Measurements from ENCODE around the gene PEPD.
A peak's percentile ranks its signal among the peaks of the same experiment; 100 is the strongest.

The PEPD gene

DNA sequence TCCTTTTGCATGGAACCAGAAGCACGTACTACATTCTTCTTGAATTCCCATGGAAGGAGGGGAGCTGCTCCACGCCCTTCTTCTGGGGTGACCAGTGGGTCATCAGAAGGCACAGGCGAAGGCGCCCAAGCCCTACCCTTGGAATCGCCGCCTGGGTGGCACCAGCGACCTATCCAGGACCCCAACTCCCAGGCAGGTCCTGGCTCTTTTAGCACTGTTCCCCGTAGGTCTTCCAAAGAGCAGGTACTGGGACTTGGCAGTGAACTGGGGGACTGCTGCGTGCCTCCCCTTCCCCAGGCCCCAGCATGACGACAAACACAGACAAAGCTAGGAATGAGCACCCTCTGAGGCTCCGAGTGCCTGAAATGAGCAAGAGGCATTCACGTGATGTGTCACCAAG is 103.1 kb downstream of the PEPD start:
- no peak for DNase-seq

DNA sequence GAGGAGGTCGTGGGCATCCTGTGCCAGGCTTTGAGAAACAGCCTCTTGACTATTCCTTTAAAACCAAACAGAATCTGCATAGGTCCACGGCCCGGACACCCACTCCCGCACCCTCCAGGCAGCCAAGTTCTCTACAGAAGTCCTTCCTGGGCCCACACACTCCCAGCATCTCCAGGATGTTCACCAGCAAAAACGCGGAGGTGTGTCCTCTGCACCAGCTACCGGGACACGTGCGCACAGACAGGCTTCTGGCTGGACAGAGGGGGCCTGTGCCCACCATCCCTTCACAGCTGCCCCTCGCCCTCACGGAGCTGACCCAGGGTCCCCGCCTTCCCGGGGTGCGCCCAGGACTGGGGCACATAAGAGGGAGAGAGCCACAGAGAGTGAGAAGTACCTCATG is 103.8 kb downstream of the PEPD start:
- no peak for DNase-seq

DNA sequence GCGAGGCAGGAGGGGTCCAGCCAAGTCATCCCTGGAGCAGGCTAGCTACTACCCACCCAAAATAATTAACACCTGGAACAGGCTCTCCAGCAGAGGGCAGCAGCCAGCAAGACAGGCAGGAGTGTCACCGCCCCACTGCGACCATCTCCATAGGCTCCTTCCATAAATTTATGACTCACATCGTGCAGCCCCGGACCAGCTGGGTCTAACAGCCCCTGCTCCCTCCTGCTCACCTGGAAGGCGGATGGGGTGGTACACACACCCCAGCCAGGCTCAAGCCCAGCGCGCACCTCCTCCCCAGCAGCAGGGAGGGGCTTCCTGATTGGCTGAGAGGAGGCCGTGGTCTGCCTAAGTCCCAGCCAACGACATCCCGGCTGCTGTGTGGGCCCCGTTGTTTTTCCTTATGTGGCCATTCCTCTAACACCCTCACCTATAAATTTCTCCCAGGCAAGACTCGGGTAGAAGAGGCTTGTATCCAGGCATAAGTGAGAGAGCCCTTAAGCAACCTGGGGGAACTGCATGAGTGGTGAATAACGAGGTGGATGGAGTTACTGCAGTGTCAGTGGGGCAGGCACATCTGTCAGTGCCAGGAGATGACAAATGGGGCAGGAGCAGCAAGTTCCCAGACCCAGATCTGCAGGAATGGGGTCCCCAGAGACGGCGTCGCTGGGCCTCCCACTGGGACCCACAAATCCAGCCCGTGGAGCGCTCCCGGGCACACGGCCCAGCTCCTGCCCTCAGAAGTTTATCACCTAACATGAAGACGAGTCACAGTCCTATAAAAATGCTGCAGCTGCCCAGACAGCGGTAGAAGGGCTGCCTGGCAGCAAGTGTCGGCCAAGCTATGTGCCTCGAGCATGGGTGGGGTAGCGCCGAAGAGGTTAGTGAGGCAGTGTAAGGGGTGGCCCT is 105.0 kb downstream of the PEPD start:
- DNase-seq = peak; percentile 30

DNA sequence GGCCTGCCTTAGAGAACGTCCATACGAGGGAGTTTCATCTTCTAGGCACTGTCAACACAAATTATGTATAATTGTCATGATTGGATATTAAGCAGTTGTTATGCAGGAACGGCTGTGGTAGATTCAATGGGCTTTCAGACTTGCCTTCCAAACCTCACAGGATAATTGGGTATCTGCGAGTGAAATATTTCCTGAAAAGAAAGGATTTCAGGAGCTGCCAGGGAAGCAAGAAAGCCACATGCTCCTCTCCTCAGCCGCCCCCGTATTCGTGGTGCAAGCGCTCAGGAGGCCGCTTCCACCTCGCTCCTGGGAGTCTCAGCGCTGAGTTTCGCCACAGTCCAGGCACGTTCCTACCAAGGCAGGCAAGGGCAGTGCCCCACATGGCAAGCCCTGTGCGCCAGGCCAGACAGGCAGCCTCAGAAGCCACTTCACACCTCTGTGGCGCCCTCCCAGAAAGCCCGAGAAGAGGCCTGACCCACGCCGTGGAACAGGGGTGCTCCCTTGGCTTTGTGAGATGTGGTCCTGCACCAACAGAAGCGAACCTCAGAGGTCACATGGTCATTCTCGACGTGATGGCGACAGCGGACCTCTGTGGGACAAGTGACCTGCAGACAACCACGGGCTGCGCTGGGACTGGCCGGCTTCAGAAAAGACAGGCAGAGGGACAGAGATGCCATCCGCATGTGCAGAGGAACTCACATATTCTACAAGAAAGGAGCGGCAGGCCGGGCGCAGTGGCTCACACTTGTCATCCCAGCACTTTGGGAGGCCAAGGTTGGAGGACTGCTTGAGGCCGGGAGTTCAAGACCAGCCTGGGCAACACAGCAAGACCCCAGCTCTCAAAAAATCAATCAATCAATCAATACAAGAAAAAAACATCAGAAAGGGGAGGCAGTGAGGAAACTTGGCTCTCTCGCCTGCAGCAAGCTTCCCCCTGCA is 106.7 kb downstream of the PEPD start:
- no peak for DNase-seq

GRCh38 chr19:33413868-33414666 is 107.5 kb downstream of the PEPD start:
- DNase-seq = no peak

- DNase-seq = no peak
Observed at GRCh38 chr19:33413426-33413725, 108.2 kb downstream of the PEPD start.

DNA sequence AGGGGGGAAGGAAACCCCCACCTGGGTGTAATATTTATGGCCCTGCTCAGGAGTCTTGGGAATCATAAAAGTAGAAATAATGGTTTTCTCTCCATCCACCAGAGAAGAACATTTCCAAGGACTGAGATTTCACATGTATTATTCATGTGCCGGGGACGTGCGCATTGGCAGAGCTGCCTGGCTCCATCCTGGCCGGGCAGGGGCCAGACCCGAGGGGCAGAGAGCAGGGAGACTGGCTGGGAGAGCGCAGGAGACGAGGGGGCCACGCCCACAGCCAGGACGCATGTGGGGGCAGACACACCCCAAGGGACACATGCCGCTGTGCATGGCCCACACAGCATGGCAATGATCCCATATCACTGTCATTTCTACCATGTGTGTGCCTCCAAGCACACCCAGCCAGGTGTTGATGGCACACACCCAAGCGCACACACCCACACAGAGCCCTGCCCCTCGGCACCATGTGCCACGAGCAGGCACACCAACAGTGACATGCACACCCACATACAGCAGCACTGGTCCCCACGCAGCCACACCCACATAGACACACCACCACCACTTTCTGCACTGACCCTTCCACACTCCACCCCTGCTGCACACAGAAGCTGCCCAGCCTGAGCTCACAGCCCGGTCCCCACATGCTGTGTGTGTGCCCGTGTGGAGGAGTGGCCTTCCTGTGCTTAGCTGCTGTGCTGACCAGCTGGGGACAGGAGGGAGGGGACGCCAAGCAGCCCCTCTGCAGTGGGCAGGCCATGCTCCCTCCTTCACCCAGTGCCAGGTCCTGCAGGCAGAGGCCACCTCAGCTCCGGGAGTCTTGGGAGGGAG is 108.8 kb downstream of the PEPD start:
- DNase-seq = no peak

GRCh38 chr19:33411621-33412180 is 109.9 kb downstream of the PEPD start:
- no peak for DNase-seq

DNA sequence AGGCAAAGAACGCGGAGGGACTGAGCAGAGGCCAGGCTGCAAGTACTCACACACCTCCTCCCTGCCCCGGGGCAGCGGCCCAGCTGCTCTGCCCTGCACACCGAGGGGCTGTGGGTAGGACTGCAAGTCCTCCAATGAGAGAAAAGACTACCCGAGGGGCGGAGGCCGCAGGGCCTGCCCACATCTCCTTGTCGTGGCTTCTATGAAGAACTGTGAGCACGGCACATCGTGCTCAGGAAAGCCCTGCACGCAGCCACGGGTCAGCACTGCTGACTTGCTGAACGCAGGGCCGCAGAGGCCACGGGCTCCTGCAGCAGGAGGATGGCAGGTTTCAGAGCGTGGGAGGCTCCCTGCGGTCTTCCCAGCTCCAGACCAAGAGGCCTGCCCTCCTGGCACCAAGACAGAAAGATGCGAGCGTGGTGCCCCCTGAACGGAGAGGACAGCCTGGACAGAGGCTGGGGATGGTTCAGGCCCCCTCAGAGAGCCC is 110.6 kb downstream of the PEPD start:
- no peak for DNase-seq

GRCh38 chr19:33409906-33410685 is 111.5 kb downstream of the PEPD start:
- no peak for DNase-seq

DNA sequence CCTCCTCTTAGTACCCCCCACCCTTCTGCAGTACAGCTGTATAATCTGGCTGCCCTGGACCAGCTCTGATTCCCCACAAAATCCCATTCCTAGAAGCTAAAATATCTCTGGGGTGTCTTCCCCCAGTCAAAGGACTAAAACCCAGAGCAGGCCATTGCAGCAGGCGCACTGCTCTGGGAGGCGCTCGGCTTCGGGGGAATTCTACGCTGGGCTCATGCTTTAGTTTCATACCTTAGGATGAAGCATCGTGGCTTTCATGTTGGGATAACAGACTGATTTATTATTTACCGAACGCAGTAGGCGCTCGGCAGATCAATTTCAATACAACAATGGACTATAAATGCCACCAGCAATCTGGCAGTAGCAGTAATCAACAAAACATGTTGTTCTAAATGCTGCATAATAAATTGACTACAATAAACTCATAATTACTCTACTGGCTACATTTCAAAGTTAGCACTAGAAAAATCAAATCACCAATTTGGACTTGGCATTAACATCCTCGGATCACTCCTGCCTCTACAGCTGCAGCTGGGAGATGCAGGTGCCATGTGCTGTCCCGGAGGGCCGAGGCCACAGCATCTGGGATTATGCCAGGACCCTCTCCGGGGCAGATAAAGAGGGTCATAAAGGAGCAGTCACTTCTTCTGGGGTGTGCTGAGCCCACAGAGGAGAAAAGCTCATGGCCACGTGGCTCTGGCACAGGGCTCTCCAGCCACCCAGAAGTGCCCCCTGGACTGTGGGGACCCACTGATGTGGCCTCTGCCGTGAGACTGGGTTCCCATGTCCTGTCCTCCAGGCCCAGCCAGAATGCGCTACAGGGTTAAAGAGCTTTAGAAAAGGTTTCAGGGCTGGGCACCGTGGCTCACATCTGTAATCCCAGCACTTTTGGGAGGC is 112.8 kb downstream of the PEPD start:
- no peak for DNase-seq

DNA sequence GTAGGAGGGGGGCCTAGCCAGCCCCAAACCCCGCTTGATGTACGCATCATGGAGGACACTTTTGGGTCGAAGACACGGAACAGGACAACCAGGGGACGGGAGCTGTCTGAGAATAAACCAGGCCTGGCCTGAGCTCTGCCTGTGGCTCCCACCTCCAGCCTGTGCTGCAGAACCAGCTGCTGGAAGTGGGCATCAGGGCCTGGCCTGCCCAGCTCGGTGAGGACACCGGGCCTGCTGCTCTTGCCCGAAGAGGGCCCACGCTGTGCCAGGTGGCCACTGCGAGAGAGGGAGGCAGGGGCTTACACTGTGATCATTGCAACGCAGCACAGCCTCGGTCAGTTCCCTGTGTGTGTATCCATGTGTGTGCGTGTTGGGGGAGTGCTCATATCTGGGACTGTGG is 113.5 kb downstream of the PEPD start:
- no peak for DNase-seq

DNA sequence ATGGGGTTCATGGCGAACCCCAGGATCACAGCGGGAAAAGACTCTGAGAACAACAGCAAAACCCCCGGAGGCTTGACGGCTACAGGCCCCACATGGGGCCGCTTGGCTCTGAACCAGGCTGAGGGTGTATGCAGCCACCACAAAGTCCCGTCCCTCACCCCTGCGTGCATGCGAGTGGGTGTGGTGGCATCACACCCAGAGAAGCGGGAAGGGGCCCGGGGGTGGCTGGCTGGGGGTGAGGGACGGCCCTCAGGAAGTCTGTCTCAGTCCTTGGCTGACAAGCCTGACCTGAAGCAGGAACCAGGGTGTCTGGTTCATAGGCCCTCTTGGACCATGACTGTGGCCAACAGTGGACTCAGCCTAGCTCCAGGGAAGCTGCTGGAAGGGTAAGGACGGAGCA is 113.9 kb downstream of the PEPD start:
- DNase-seq = no peak

DNA sequence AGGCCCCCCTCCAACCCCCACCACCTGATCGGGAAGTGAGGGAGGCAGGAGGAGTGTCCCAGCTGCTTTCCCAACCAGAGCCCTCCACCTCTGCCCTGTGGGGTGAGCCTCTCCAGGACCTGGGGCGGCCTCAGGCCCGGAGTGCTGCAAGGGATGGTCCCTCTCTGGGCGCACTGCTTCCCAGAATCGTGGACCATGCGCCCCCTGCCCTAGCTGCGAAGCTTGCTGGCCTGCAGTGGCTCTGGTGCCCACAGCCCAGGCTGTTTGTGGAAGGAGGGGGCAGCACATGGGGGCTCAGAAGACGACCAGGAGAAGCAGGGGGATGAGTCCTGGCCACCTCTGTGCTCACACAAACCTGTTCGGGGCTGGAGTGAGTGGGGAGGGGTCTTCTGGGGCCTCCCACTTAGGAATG is 114.4 kb downstream of the PEPD start:
- DNase-seq = no peak

- no peak for DNase-seq
Observed at GRCh38 chr19:33406521-33407139, 115.0 kb downstream of the PEPD start.

GRCh38 chr19:33405553-33406461 is 115.8 kb downstream of the PEPD start:
- DNase-seq = no peak

DNA sequence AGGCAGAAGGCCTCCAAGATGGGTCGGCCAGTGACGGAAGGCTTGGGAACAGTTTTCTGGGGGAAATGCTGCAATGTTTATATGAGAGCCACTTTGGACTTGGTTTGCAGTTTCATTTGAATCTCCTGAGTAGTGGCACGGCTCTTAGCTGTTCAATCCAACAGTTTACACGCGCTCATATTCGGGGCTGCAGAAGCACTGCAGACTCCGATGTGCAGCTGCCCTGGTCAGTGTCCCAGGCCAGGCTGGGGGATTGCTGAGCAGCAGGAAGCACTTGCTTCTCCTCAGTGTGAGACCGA is 116.4 kb downstream of the PEPD start:
- DNase-seq = no peak

GRCh38 chr19:33404506-33405253 is 116.9 kb downstream of the PEPD start:
- DNase-seq = no peak

Measured in amniotic stem cell (primary cell).